Caco-2 (cell line): ENCODE measurements around the gene IL37. TPM values are rescaled to one million over a fixed set of nuclear protein-coding genes. Genes with fewer than 3 reads are reported as not detected.

ENCODE experiments used
- BruUV-seq: library from RNA; stranded (reverse); fragments of 400-500 nt; replicated peaks from 2 replicates; lab custom pipeline; 2021; lab: Mats Ljungman, UMichigan
- CTCF ChIA-PET: fragments of 300-600 bp; sonication (Branson Sonifier 250); formaldehyde crosslinking; loops from one replicate; lab custom pipeline; 2022; ENCODE audit warnings: antibody characterized with exemption; lab: Charles Lee
- POLR2A ChIA-PET: fragments of 300-600 bp; sonication (Branson Sonifier 250); formaldehyde crosslinking; loops from one replicate; lab custom pipeline; 2022; ENCODE audit warnings: antibody characterized with exemption; lab: Charles Lee
- DNase-seq, 2 experiments: peaks; one replicate each; pipeline versions ENCODE4 v3.0.0 to v3.0.0-alpha.2; 2020 to 2022
- H3K27me3 ChIP-seq: replicated peaks from 2 replicates; pipeline ENCODE4 v1.6.0; 2011; ENCODE audit warnings: low read length; ENCODE audit not compliant: control insufficient read depth, insufficient read depth
- H3K36me3 ChIP-seq: 2 replicates; pipeline ENCODE4 v1.5.1; 2011; ENCODE audit warnings: low read length; ENCODE audit not compliant: control insufficient read depth, insufficient read depth
- H3K4me1 ChIP-seq: fragments of 250-450 bp; sonication (Bioruptor Pico); 2 replicates; pipeline ENCODE4 v1.5.1; 2020; ENCODE audit warnings: mild to moderate bottlenecking
- H3K4me3 ChIP-seq: 2 replicates; pipeline ENCODE4 v1.5.1; 2011; ENCODE audit warnings: low read depth, mild to moderate bottlenecking, control low read depth, low read length
- H3K9me3 ChIP-seq: fragments of 250-450 bp; sonication (Bioruptor Pico); 2 replicates; pipeline ENCODE4 v1.5.1; 2020; ENCODE audit warnings: mild to moderate bottlenecking, moderate library complexity
- H3K27ac Mint-ChIP-seq: one replicate; pipeline ENCODE4 v1.8.0; 2022; ENCODE audit warnings: mixed read lengths; ENCODE audit not compliant: unreplicated experiment
- H3K27me3 Mint-ChIP-seq: one replicate; pipeline ENCODE4 v1.8.0; 2022; ENCODE audit warnings: mixed read lengths; ENCODE audit not compliant: insufficient read depth, unreplicated experiment
- H3K36me3 Mint-ChIP-seq: one replicate; pipeline ENCODE4 v1.8.0; 2022; ENCODE audit warnings: mild to moderate bottlenecking, mixed read lengths; ENCODE audit not compliant: insufficient read depth, unreplicated experiment
- H3K4me1 Mint-ChIP-seq: one replicate; pipeline ENCODE4 v1.8.0; 2022; ENCODE audit warnings: low read depth, mixed read lengths; ENCODE audit not compliant: unreplicated experiment
- H3K4me3 Mint-ChIP-seq: one replicate; pipeline ENCODE4 v1.8.0; 2022; ENCODE audit warnings: mild to moderate bottlenecking, moderate library complexity, mixed read lengths; ENCODE audit not compliant: unreplicated experiment
- H3K9me3 Mint-ChIP-seq: one replicate; pipeline ENCODE4 v1.8.0; 2022; ENCODE audit warnings: mixed read lengths; ENCODE audit not compliant: unreplicated experiment
- intact Hi-C: fragments of 100-400 bp; cut with micrococcal nuclease; formaldehyde crosslinking; loops from one replicate; pipeline ENCODE4 v1.10.0; 2022; ENCODE audit not compliant: unreplicated experiment
- total RNA-seq: library from RNA; stranded (reverse); gene quantifications from 2 replicates; pipeline ENCODE4 v1.2.3, GENCODE V29; 2022
- TF ChIP-seq, protein P1 (sequence below), 2 experiments: fragments of 200-600 bp in 1 of 2; IDR thresholded peaks; 1 replicate in 1 of 2; 2 replicates in 1 of 2; pipeline versions ENCODE4 v1.5.1 to v1.8.0; 2011 to 2022; ENCODE audit warnings: antibody characterized with exemption in 1 of 2, control low read depth in 1 of 2, inconsistent platforms in 1 of 2, low read depth in 1 of 2, low read length in 1 of 2, mild to moderate bottlenecking in 1 of 2, moderate library complexity in 1 of 2; ENCODE audit not compliant: insufficient read depth in 1 of 2, severe bottlenecking in 1 of 2, unreplicated experiment in 1 of 2

The IL37 gene
- total RNA-seq, 1 experiment from 2014 or later: not detected

DNA sequence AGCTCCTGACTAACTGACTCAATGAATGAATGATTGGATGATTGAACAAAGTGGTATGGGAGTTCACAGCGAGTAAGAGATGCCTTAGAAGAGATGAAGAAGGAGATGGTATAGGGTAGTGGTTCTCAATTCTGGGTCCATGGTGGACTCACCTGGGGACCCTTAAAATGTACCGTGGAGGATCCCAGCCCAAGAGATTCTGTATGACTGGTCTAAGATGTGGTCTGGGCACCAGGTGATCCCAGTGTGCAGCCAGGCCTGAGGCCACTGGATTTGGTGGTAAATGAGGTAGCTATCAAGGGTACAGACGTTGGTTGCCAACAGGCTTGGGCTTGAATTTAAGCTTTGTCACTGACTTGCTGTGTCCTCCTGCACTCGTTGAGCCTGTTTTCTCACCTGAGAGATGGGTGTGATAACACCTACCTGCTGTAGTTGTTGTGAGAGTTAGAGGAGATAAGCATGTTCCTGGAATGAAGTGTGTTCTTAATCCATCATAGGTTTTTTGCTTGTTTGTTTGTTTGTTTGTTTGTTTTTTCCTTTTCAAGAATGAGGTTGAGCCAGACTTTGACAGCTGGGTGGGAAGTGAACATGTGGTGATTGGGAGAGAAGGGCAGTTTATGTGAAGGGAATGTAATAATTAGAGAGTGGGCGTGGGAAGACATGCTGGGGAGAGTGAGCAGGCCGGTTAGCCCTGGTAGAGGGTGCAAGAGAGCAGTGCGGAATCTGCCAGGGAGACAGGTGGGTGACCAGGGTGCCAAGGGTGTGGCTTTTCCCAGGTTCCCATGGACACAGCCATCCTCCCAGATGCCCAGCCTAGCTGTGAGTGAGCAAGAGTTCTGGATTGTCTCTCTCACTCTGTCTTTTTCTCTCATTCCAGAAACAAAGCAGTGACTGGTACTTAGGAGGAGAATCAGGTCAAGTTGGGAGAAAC, 43.0 kb upstream of the IL37 start:
- Histone ChIP-seq H3K27me3 (no peaks in the 10 kb centered on the region), H3K36me3 (no peaks in the 10 kb centered on the region), H3K4me3 (no peak overlapping the region), H3K9me3 (peaks cover 10% of the 10 kb centered on the region), H3K4me1 (no peaks in the 10 kb centered on the region)
- intact Hi-C loops: no loop called here
- DNase-seq: no peak
- CTCF ChIA-PET: no interaction called here
- H3K27me3 Mint-ChIP-seq: peaks cover 4% of the 10 kb centered on the region
- H3K27ac Mint-ChIP-seq: no peak overlapping the region
- POLR2A ChIA-PET: no interaction called here
- BruUV-seq: no TSS peak
- H3K4me1 Mint-ChIP-seq: no peaks in the 10 kb centered on the region
- peaks cover 49% of the 10 kb centered on the region for H3K9me3 Mint-ChIP-seq
- no peak overlapping the region for H3K4me3 Mint-ChIP-seq
- TF ChIP-seq, protein P1, sequence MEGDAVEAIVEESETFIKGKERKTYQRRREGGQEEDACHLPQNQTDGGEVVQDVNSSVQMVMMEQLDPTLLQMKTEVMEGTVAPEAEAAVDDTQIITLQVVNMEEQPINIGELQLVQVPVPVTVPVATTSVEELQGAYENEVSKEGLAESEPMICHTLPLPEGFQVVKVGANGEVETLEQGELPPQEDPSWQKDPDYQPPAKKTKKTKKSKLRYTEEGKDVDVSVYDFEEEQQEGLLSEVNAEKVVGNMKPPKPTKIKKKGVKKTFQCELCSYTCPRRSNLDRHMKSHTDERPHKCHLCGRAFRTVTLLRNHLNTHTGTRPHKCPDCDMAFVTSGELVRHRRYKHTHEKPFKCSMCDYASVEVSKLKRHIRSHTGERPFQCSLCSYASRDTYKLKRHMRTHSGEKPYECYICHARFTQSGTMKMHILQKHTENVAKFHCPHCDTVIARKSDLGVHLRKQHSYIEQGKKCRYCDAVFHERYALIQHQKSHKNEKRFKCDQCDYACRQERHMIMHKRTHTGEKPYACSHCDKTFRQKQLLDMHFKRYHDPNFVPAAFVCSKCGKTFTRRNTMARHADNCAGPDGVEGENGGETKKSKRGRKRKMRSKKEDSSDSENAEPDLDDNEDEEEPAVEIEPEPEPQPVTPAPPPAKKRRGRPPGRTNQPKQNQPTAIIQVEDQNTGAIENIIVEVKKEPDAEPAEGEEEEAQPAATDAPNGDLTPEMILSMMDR (IDR thresholded peaks at IDR 0.05; ENCODE audit: insufficient read depth in 1 of 2, low read depth in 1 of 2, low read length in 1 of 2, severe bottlenecking in 1 of 2, unreplicated experiment in 1 of 2): no peak
- H3K36me3 Mint-ChIP-seq: no peaks in the 10 kb centered on the region

DNA sequence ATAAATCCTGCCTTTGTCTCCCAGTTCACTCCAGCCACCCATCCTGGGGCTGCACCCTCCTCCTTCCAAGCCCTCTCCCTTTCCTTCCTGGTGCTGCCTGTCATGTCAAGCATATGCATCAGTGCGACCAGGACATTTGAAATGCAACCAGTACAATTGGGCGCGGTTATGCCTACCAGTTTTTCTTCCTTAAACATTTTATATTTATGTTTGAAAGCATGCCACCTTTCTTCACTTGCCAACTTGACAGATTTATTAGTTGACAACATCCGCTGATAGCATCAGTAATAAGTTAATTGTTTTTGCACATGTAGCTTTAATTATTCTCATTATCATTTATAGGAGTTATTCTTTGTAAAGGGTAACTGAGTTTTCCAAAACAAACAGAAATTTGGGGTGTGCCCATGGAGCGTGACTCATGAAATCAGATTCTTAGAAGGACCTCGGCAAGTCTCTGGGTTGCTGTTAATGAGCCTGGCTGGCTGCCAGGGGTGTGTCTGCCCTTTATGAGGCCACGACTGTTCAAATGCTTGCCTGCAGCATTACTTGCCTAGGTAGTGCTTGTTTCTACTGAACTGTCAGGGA, 41.6 kb upstream of the IL37 start:
- no peak overlapping the region for H3K27ac Mint-ChIP-seq
- no peaks in the 10 kb centered on the region for H3K4me1 Mint-ChIP-seq
- TF ChIP-seq, protein P1 (IDR thresholded peaks at IDR 0.05; ENCODE audit: insufficient read depth in 1 of 2, low read depth in 1 of 2, low read length in 1 of 2, severe bottlenecking in 1 of 2, unreplicated experiment in 1 of 2): no peak
- peaks cover 44% of the 10 kb centered on the region for H3K9me3 Mint-ChIP-seq
- Histone ChIP-seq H3K9me3 (peaks cover 6% of the 10 kb centered on the region), H3K4me1 (no peaks in the 10 kb centered on the region), H3K4me3 (no peak overlapping the region), H3K36me3 (no peaks in the 10 kb centered on the region), H3K27me3 (no peaks in the 10 kb centered on the region)
- intact Hi-C loops: no loop called here
- DNase-seq: no peak
- H3K4me3 Mint-ChIP-seq: no peak overlapping the region
- CTCF ChIA-PET: no interaction called here
- BruUV-seq: no TSS peak
- no peaks in the 10 kb centered on the region for H3K36me3 Mint-ChIP-seq
- POLR2A ChIA-PET: no interaction called here
- peaks cover 8% of the 10 kb centered on the region for H3K27me3 Mint-ChIP-seq

DNA sequence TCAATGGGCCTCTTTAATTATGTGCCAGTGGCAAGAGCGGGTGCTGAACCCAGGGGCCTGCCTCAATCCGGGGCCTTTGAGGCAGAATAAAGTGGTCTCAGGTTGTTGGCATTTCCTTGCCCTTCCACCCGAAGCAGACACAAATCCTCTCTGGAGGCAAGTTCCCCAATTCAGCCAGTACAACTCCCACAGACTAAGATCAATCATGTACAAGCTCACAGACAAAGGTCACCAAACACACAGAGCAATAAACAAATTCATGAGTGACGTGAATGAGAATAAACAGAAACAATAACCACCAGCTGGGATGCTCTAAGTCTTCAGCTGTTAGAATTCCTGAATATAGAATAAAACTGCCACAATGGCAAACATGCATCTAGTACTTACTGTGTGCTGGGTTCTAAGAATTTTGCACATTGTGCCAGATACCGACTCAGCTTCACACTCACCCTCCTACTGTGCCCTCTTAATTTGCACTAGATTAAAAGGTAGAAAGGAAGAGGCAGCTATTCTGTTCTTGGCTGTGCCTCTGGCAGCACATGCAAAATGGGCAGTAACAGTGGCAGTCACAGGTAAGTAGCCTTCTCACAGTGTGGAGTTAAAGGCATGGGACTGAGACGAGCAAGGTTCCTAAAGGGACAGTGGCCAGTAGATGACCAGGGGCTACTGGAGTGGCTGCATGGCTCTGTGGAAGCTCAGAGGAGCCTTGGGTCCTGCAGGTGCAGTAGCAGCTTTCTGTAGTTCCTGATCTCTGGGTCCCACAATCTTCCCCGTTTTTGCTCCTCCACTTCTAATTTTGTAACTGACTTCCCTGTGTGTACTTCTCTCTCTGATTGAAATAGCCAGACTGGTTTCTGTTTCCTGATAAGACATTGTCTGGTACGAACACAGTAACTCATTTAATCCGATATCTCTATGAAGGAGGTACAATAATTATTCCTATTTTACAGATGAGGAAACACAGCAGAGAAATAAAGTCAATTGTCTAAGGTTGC, 39.8 kb upstream of the IL37 start:
- TF ChIP-seq, protein P1 (IDR thresholded peaks at IDR 0.05; ENCODE audit: insufficient read depth in 1 of 2, low read depth in 1 of 2, low read length in 1 of 2, severe bottlenecking in 1 of 2, unreplicated experiment in 1 of 2): no peak
- no TSS peak for BruUV-seq
- Histone ChIP-seq H3K36me3 (no peaks in the 10 kb centered on the region), H3K27me3 (no peaks in the 10 kb centered on the region), H3K4me3 (no peak overlapping the region), H3K4me1 (no peaks in the 10 kb centered on the region), H3K9me3 (no peaks in the 10 kb centered on the region; the same call in 1 of the 2 replicates)
- Mint-ChIP-seq H3K4me1 (no peaks in the 10 kb centered on the region), H3K4me3 (no peak overlapping the region), H3K27ac (no peak overlapping the region), H3K27me3 (peaks cover 8% of the 10 kb centered on the region), H3K36me3 (no peaks in the 10 kb centered on the region), H3K9me3 (peaks cover 31% of the 10 kb centered on the region)
- ChIA-PET POLR2A (no interaction called here), CTCF (no interaction called here)
- DNase-seq: no peak
- intact Hi-C loops: no loop called here
